Trophoblast cell (in vitro differentiated cells and primary cell): ENCODE results near the gene IL10.
"Not testable (repeated sequence)": the region's sequence is repeated elsewhere in the genome, so short reads cannot be mapped to it uniquely, and the experiment has no call there.

Source experiments
- DNase-seq, 2 donors: peaks; one replicate each; pipeline ENCODE4 v3.0.0-alpha.2; 2016
- H2AFZ ChIP-seq: 2 replicates; pipeline ENCODE4 v1.6.1; 2013; ENCODE audit warnings: low read length, moderate library complexity, mild to moderate bottlenecking; ENCODE audit not compliant: insufficient read depth, poor library complexity
- H2AK5ac ChIP-seq: 2 replicates; pipeline ENCODE4 v1.6.1; 2013; ENCODE audit warnings: mild to moderate bottlenecking, low read length
- H2BK120ac ChIP-seq: 2 replicates; pipeline ENCODE4 v1.6.1; 2013; ENCODE audit warnings: low read length, mild to moderate bottlenecking, moderate library complexity; ENCODE audit not compliant: insufficient read depth, poor library complexity
- H2BK12ac ChIP-seq: 2 replicates; pipeline ENCODE4 v1.6.1; 2013; ENCODE audit warnings: mild to moderate bottlenecking, low read length, moderate library complexity
- H2BK5ac ChIP-seq: 2 replicates; pipeline ENCODE4 v1.6.1; 2013; ENCODE audit warnings: low read length, low read depth, moderate library complexity, mild to moderate bottlenecking; ENCODE audit not compliant: poor library complexity
- H3K14ac ChIP-seq: 2 replicates; pipeline ENCODE4 v1.6.1; 2013; ENCODE audit warnings: mild to moderate bottlenecking, low read length
- H3K18ac ChIP-seq: 2 replicates; pipeline ENCODE4 v1.6.1; 2013; ENCODE audit warnings: mild to moderate bottlenecking, low read length
- H3K23ac ChIP-seq: 2 replicates; pipeline ENCODE4 v1.6.1; 2013; ENCODE audit warnings: low read length
- H3K27ac ChIP-seq: 2 replicates; pipeline ENCODE4 v1.5.1; 2013; ENCODE audit warnings: low read depth, mild to moderate bottlenecking, inconsistent platforms, low read length, moderate library complexity
- H3K27me3 ChIP-seq: 2 replicates; pipeline ENCODE4 v1.6.1; 2013; ENCODE audit warnings: inconsistent platforms, mild to moderate bottlenecking, low read length, moderate library complexity; ENCODE audit not compliant: insufficient read depth
- H3K36me3 ChIP-seq, 2 experiments: 1 replicate in 1 of 2; 2 replicates in 1 of 2; pipeline ENCODE4 v1.6.1; 2013; ENCODE audit warnings: low read length in 2 of 2, mild to moderate bottlenecking in 2 of 2, moderate library complexity in 1 of 2; ENCODE audit not compliant: insufficient read depth in 2 of 2, control insufficient read depth in 1 of 2
- H3K4ac ChIP-seq: 2 replicates; pipeline ENCODE4 v1.6.1; 2013; ENCODE audit warnings: low read depth, mild to moderate bottlenecking, low read length, moderate library complexity
- H3K4me1 ChIP-seq, 2 experiments: 1 replicate in 1 of 2; 2 replicates in 1 of 2; pipeline ENCODE4 v1.6.1; 2013; ENCODE audit warnings: low read length in 2 of 2, mild to moderate bottlenecking in 2 of 2, moderate library complexity in 1 of 2; ENCODE audit not compliant: insufficient read depth in 2 of 2, control insufficient read depth in 1 of 2
- H3K4me2 ChIP-seq: 2 replicates; pipeline ENCODE4 v1.6.1; 2013; ENCODE audit warnings: inconsistent platforms, mild to moderate bottlenecking, low read length, moderate library complexity
- H3K4me3 ChIP-seq: 2 replicates; pipeline ENCODE4 v1.5.1; 2013; ENCODE audit warnings: mild to moderate bottlenecking, low read depth, low read length, inconsistent platforms
- H3K79me1 ChIP-seq: one replicate; pipeline ENCODE4 v1.6.1; 2013; ENCODE audit warnings: low read length
- H3K79me2 ChIP-seq: 2 replicates; pipeline ENCODE4 v1.6.1; 2013; ENCODE audit warnings: low read length, mild to moderate bottlenecking; ENCODE audit not compliant: control insufficient read depth, insufficient read depth, poor library complexity
- H3K9ac ChIP-seq: 2 replicates; pipeline ENCODE4 v1.6.1; 2013; ENCODE audit warnings: mild to moderate bottlenecking, low read length
- H3K9me3 ChIP-seq: 2 replicates; pipeline ENCODE4 v1.6.1; 2013; ENCODE audit warnings: low read depth, mild to moderate bottlenecking, control low read depth, inconsistent platforms, low read length; ENCODE audit not compliant: insufficient read depth
- H4K12ac ChIP-seq: 2 replicates; pipeline ENCODE4 v1.6.1; 2013; ENCODE audit warnings: low read depth, mild to moderate bottlenecking, low read length, moderate library complexity
- H4K8ac ChIP-seq: 2 replicates; pipeline ENCODE4 v1.6.1; 2013; ENCODE audit warnings: low read depth, mild to moderate bottlenecking, low read length, moderate library complexity
- H4K91ac ChIP-seq: one replicate; pipeline ENCODE4 v1.6.1; 2013; ENCODE audit warnings: low read depth, mild to moderate bottlenecking, low read length, moderate library complexity
- WGBS: extraction: QIAGEN DNeasy Blood & Tissue Kit; methylation state at CpG from one replicate; pipeline ENCODE4 v1.1.7; 2013; ENCODE audit warnings: missing lambda C conversion rate; ENCODE audit not compliant: insufficient read length, insufficient coverage; ENCODE audit errors: extremely low coverage; 5-methylcytosine and 5-hydroxymethylcytosine counted together

IL10 gene

DNA sequence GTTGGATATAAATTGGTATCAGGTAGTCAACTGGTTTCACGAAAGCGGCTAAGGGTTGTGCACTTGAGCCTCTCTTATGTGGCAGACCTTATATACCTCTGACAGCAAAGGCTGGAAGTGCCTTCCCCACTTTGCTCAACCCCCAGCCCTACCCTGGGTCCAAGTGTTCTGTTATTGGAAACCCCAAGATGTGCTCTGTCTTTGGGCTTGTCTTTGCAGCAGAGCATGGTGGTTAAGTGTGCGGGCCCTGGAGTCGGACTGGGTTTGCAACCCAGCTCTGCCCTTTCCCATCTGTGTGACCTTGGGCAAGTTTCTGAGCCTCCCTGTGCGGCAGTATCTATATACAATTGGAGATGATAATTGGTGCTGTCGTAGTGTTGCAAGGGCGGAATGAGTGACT is 11.2 kb upstream of the IL10 start:
- WGBS, result no CpG with 5 or more reads among the region's 7 CpGs
- Histone ChIP-seq H2BK12ac (no peak overlapping the region), H3K4me3 (no peak overlapping the region), H2AK5ac (no peak overlapping the region), H3K9me3 (no peaks in the 10 kb centered on the region), H2BK120ac (no peak overlapping the region), H3K9ac (no peak overlapping the region), H3K79me2 (no peaks in the 10 kb centered on the region), H4K12ac (no peak overlapping the region), H3K4me1 (peaks cover 3 to 4% of the 10 kb centered on the region in 2 experiments), H2AFZ (no peak overlapping the region), H3K18ac (no peak overlapping the region), H3K23ac (no peak overlapping the region), H3K27me3 (no peaks in the 10 kb centered on the region), H3K79me1 (no peaks in the 10 kb centered on the region), H3K4me2 (no peak overlapping the region), H3K4ac (no peak overlapping the region), H3K27ac (no peak overlapping the region), H4K8ac (no peak overlapping the region), H3K14ac (no peak overlapping the region), H4K91ac (no peak overlapping the region), H2BK5ac (no peak overlapping the region), H3K36me3 (no peaks in the 10 kb centered on the region)
- no peak for DNase-seq

DNA sequence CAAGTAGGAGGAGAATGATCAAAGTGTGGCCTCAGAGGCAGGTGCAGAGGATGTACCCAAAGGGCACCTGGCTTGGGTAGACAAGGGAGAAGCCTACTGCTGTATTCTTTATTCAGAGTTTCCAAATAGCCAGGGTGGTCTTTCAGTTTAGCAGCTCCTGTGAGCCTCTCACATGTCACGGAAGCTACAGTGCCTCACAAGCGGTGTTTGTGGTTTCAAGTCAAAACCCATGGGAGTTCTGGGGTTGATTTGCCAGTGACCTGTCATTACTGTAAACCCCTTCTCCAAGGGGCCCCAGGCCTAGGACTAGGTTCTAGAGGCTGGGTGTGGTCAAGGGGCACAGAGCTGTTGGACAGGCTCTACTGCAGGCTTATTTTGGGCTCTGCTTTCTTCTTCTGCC is 10.2 kb upstream of the IL10 start:
- no CpG with 5 or more reads among the region's 2 CpGs for WGBS
- no peaks in the 10 kb centered on the region for H3K79me2 ChIP-seq
- DNase-seq, result no peak

GRCh38 chr1:206779638-206780037 is 7.3 kb upstream of the IL10 start:
- no CpG with 5 or more reads among the region's 2 CpGs for WGBS
- no peak overlapping the region for H4K91ac ChIP-seq
- no peaks in the 10 kb centered on the region for H3K9me3 ChIP-seq
- no peak overlapping the region for H2BK120ac ChIP-seq
- peaks cover 1 to 4% of the 10 kb centered on the region in 2 experiments for H3K4me1 ChIP-seq
- H3K14ac ChIP-seq, result no peak overlapping the region
- no peak for DNase-seq
- no peak overlapping the region for H3K4me3 ChIP-seq
- H3K4ac ChIP-seq, result no peak overlapping the region
- no peaks in the 10 kb centered on the region for H3K79me2 ChIP-seq
- no peak overlapping the region for H3K9ac ChIP-seq
- no peak overlapping the region for H3K27ac ChIP-seq
- H4K8ac ChIP-seq, result no peak overlapping the region
- no peaks in the 10 kb centered on the region for H3K79me1 ChIP-seq
- H3K18ac ChIP-seq, result no peak overlapping the region
- no peaks in the 10 kb centered on the region for H3K27me3 ChIP-seq
- no peak overlapping the region for H2AK5ac ChIP-seq
- H2BK5ac ChIP-seq, result no peak overlapping the region
- no peak overlapping the region for H3K23ac ChIP-seq
- H3K4me2 ChIP-seq, result no peak overlapping the region
- no peak overlapping the region for H2BK12ac ChIP-seq
- H3K36me3 ChIP-seq, result no peaks in the 10 kb centered on the region
- no peak overlapping the region for H4K12ac ChIP-seq
- H2AFZ ChIP-seq, result no peak overlapping the region

More for the DNA sequence above, 10.2 kb upstream of the IL10 start:
- Histone ChIP-seq H2AFZ (no peak overlapping the region), H4K12ac (no peak overlapping the region), H3K4me2 (no peak overlapping the region), H3K27ac (no peak overlapping the region), H3K36me3 (no peaks in the 10 kb centered on the region), H3K9me3 (no peaks in the 10 kb centered on the region), H3K18ac (no peak overlapping the region), H2BK5ac (no peak overlapping the region), H2AK5ac (no peak overlapping the region), H4K8ac (no peak overlapping the region), H4K91ac (no peak overlapping the region), H3K4me1 (peaks cover 3 to 4% of the 10 kb centered on the region in 2 experiments), H3K79me1 (no peaks in the 10 kb centered on the region), H2BK12ac (no peak overlapping the region), H3K23ac (no peak overlapping the region), H3K27me3 (no peaks in the 10 kb centered on the region), H2BK120ac (no peak overlapping the region), H3K9ac (no peak overlapping the region), H3K4ac (no peak overlapping the region), H3K14ac (no peak overlapping the region), H3K4me3 (no peak overlapping the region)

GRCh38 chr1:206778911-206779310 is 6.6 kb upstream of the IL10 start:
- H3K9me3 ChIP-seq, H3K4me3 ChIP-seq, H3K4ac ChIP-seq, H2BK120ac ChIP-seq, H3K23ac ChIP-seq, H3K27me3 ChIP-seq, H4K8ac ChIP-seq, H3K18ac ChIP-seq, H3K4me1 ChIP-seq, H3K27ac ChIP-seq, H4K91ac ChIP-seq, H3K79me2 ChIP-seq, H2BK5ac ChIP-seq, H4K12ac ChIP-seq, H3K36me3 ChIP-seq, H3K14ac ChIP-seq, H3K79me1 ChIP-seq, H2AFZ ChIP-seq, H2AK5ac ChIP-seq, H3K9ac ChIP-seq, H3K4me2 ChIP-seq, H2BK12ac ChIP-seq: not testable (repeated sequence)
- peak; percentile 58 to 74 for DNase-seq
- WGBS, result no CpG with 5 or more reads among the region's 6 CpGs
